HG03575 (cell line): ENCODE measurements around the gene CACNA1C.

Experiments
- ATAC-seq: cut with Tn5 transposase; IDR thresholded peaks from one replicate; pipeline ENCODE4 v1.9.1; 2021; ENCODE audit not compliant: unreplicated experiment, insufficient number of reproducible peaks, low FRiP score; ENCODE audit errors: extremely low read depth

Gene CACNA1C

GRCh38 chr12:2152134-2152533, 99.3 kb downstream of the CACNA1C start:
- no peak for ATAC-seq

GRCh38 chr12:2154050-2154449, 101.3 kb downstream of the CACNA1C start:
- no peak for ATAC-seq

GRCh38 chr12:2154521-2154920, 101.7 kb downstream of the CACNA1C start:
- no peak for ATAC-seq

- no peak for ATAC-seq
Measured at GRCh38 chr12:2156333-2156732, 103.5 kb downstream of the CACNA1C start.

- ATAC-seq: no peak
Measured at GRCh38 chr12:2160043-2160442, 107.3 kb downstream of the CACNA1C start.

- no peak for ATAC-seq
Measured at GRCh38 chr12:2161473-2161872, 108.7 kb downstream of the CACNA1C start.

- ATAC-seq: no peak
Measured at GRCh38 chr12:2163177-2163941, 110.6 kb downstream of the CACNA1C start.

GRCh38 chr12:2165021-2165420, 112.2 kb downstream of the CACNA1C start:
- no peak for ATAC-seq

- ATAC-seq: no peak
Measured at GRCh38 chr12:2165927-2166326, 113.1 kb downstream of the CACNA1C start.

GRCh38 chr12:2166696-2167095, 113.9 kb downstream of the CACNA1C start:
- ATAC-seq: no peak

GRCh38 chr12:2167231-2167630, 114.4 kb downstream of the CACNA1C start:
- ATAC-seq: no peak

GRCh38 chr12:2168808-2169207, 116.0 kb downstream of the CACNA1C start:
- ATAC-seq: no peak

- no peak for ATAC-seq
Measured at GRCh38 chr12:2169489-2169888, 116.7 kb downstream of the CACNA1C start.

GRCh38 chr12:2169940-2170339, 117.2 kb downstream of the CACNA1C start:
- no peak for ATAC-seq

GRCh38 chr12:2170376-2170775, 117.6 kb downstream of the CACNA1C start:
- no peak for ATAC-seq

GRCh38 chr12:2171672-2172426, 119.1 kb downstream of the CACNA1C start:
- ATAC-seq: no peak

GRCh38 chr12:2172491-2173214, 119.9 kb downstream of the CACNA1C start:
- no peak for ATAC-seq

- no peak for ATAC-seq
Measured at GRCh38 chr12:2173971-2174370, 121.2 kb downstream of the CACNA1C start.

- ATAC-seq: no peak
Measured at GRCh38 chr12:2177003-2177402, 124.2 kb downstream of the CACNA1C start.

GRCh38 chr12:2177751-2178150, 125.0 kb downstream of the CACNA1C start:
- ATAC-seq: no peak
